ENCODE data around the gene KIAA0930. TPM values are rescaled to one million over a fixed set of nuclear protein-coding genes. Genes with fewer than 3 reads are reported as not detected.
A peak's percentile ranks its signal among the peaks of the same experiment; 100 is the strongest.

Gene KIAA0930
- total and polyA plus RNA-seq, 2 of the 4 experiments (the other 2 are of a cell fraction) = 25.3 to 34.1 TPM

DNA sequence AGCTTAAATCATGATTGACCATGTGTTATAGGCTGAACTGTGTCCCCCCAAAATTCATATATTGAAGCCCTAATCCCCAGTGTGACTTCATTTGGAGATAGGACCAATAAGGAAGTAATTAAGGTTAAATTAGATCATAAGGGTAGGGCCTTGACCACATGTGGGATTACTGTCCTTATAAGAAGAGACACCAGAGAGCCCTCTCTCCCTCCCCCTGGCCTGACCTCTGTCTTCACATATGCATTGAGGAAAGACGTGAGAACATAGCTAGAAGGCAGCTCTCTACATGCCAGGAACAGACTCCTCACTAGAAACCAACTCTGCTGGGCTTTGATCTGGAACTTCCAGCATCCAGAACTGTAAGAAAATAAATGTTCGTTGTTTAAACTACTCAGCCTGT, 90.6 kb downstream of the KIAA0930 start:
- no peaks in the 10 kb centered on the region; the same call in 1 of the 2 replicates for H4K20me1 ChIP-seq (ENCODE audit: insufficient read depth, low read length)

More for the DNA sequence above, 90.6 kb downstream of the KIAA0930 start:
- H3K14ac ChIP-seq (replicated peaks; ENCODE audit: low read depth, low read length) = 0 out of 2 replicates have a peak overlapping the region, but pooled peaks have one; percentile 1
- intact Hi-C loops (cut with micrococcal nuclease) (no loop called here), in situ Hi-C loops (cut with MboI; ENCODE audit: low sequenced_read_pairs) (no loop called here), dilution Hi-C loops (cut with HindIII; ENCODE audit: low sequenced_read_pairs, unreplicated experiment) (no loop called here)
- peaks cover 20 to 48% of the 10 kb centered on the region in 2 experiments for H3K79me1 ChIP-seq (ENCODE audit: low read depth in 1 of 2, low read length in 2 of 2)
- DNase-seq (no peak), ATAC-seq (ENCODE audit: low read depth) (peak; percentile 33; the same call in 1 of the 2 replicates)
- no peak overlapping the region for H3K4me2 ChIP-seq (ENCODE audit: low read depth, low read length)
- no TSS peak for BruUV-seq (replicated peaks)
- H3K9ac ChIP-seq (ENCODE audit: low read depth, low read length) = no peak overlapping the region
- H3K23ac ChIP-seq (ENCODE audit: low read depth, low read length) = no peak overlapping the region
- no peak overlapping the region; the same call in 1 of the 2 replicates for H4K91ac ChIP-seq (ENCODE audit: insufficient read depth, low read depth, low read length)
- WGBS, 2 experiments (ENCODE audit: extremely low coverage in 2 of 2, insufficient read length in 1 of 2) = no CpG with 5 or more reads among the region's 2 CpGs
- no peaks in the 10 kb centered on the region for H3K27me3 ChIP-seq (ENCODE audit: control insufficient read depth, insufficient read depth, low read length)
- peak overlapping the region; percentile 54; the same call in 1 of the 2 replicates for H3K27ac ChIP-seq (ENCODE audit: insufficient read depth, low read length)
- H3K4ac ChIP-seq (ENCODE audit: low read depth, low read length) = peak overlapping the region; percentile 66
- no peak overlapping the region for H2BK120ac ChIP-seq (ENCODE audit: low read depth, low read length)
- H3K9me1 ChIP-seq (ENCODE audit: insufficient read depth, low read length) = peaks cover 12% of the 10 kb centered on the region
- ChIA-PET CTCF (interaction anchor here (0.7 to 1.2 kb wide), 2 partner anchors 48 to 323 kb away, joined by 3 to 4 read pairs; no protein-coding TSS in a partner anchor), POLR2A (ENCODE audit: unreplicated experiment) (no interaction called here)
- H3K9me3 ChIP-seq (ENCODE audit: control insufficient read depth, insufficient read depth, low read length) = no peaks in the 10 kb centered on the region
- H3K4me1 ChIP-seq (ENCODE audit: control insufficient read depth, insufficient read depth, low read length) = peaks cover 12% of the 10 kb centered on the region
- H2AFZ ChIP-seq (replicated peaks; ENCODE audit: low read length, poor library complexity) = no peak overlapping the region
- peak overlapping the region in 1 of 2 experiments; percentile 50; a peak in 1 of 4 replicates for H4K8ac ChIP-seq (ENCODE audit: low read depth in 2 of 2, low read length in 2 of 2)
- peak overlapping the region; percentile 90 for H3K18ac ChIP-seq (ENCODE audit: low read depth, low read length)
- H3K36me3 ChIP-seq (ENCODE audit: control insufficient read depth, insufficient read depth, low read length) = peaks cover 4% of the 10 kb centered on the region
- peak overlapping the region; percentile 41; the same call in 2 of the 3 replicates for H2BK15ac ChIP-seq (ENCODE audit: low read depth, low read length)
- peak overlapping the region; percentile 10; the same call in 1 of the 2 replicates for H3K56ac ChIP-seq (ENCODE audit: extremely low read depth, insufficient read depth, low read length)
- H2BK20ac ChIP-seq (ENCODE audit: low read depth, low read length) = no peak overlapping the region
- H2AK5ac ChIP-seq (ENCODE audit: low read depth, low read length) = no peak overlapping the region
- TF ChIP-seq RFX5 (IDR thresholded peaks at IDR 0.05; ENCODE audit: low read depth, low read length) = no peak
- no peak for TF ChIP-seq POLR2A (IDR thresholded peaks at IDR 0.05; ENCODE audit: low read depth, low read length)
- no peak for TF ChIP-seq NFE2L2 (IDR thresholded peaks at IDR 0.05; ENCODE audit: low read depth, low read length)
- no peak for TF ChIP-seq MAFK (IDR thresholded peaks at IDR 0.05; ENCODE audit: low read depth, low read length)
- no peak for TF ChIP-seq MXI1 (IDR thresholded peaks at IDR 0.05; ENCODE audit: borderline replicate concordance, low read depth, low read length)
- no peak for TF ChIP-seq SMC3 (IDR thresholded peaks at IDR 0.05; ENCODE audit: low read depth, low read length)
- TF ChIP-seq BHLHE40 (IDR thresholded peaks at IDR 0.05; ENCODE audit: low read depth, low read length) = no peak
- TF ChIP-seq RCOR1 (IDR thresholded peaks at IDR 0.05; ENCODE audit: insufficient replicate concordance, low read length) = no peak
- H3K4me3 ChIP-seq (ENCODE audit: insufficient read depth, low read depth, low read length) = no peak overlapping the region
- H2BK5ac ChIP-seq (ENCODE audit: low read depth, low read length, poor library complexity, severe bottlenecking) = peak overlapping the region; percentile 12
- H4K5ac ChIP-seq (ENCODE audit: low read depth, low read length) = peak overlapping the region; percentile 83
- H2AK9ac ChIP-seq (replicated peaks; ENCODE audit: low read depth, low read length, poor library complexity) = no peak overlapping the region
